T1000 (cell line): Measurements from ENCODE around the gene TMEM150A.
"Not testable (repeated sequence)": the region's sequence is repeated elsewhere in the genome, so short reads cannot be mapped to it uniquely, and the experiment has no call there.

Experiments used
- DNase-seq: peaks from one replicate; lab custom pipeline; 2025; ENCODE audit warnings: mixed read lengths; lab: John Stamatoyannopoulos, UW

The TMEM150A gene, protein sequence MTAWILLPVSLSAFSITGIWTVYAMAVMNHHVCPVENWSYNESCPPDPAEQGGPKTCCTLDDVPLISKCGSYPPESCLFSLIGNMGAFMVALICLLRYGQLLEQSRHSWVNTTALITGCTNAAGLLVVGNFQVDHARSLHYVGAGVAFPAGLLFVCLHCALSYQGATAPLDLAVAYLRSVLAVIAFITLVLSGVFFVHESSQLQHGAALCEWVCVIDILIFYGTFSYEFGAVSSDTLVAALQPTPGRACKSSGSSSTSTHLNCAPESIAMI

DNA sequence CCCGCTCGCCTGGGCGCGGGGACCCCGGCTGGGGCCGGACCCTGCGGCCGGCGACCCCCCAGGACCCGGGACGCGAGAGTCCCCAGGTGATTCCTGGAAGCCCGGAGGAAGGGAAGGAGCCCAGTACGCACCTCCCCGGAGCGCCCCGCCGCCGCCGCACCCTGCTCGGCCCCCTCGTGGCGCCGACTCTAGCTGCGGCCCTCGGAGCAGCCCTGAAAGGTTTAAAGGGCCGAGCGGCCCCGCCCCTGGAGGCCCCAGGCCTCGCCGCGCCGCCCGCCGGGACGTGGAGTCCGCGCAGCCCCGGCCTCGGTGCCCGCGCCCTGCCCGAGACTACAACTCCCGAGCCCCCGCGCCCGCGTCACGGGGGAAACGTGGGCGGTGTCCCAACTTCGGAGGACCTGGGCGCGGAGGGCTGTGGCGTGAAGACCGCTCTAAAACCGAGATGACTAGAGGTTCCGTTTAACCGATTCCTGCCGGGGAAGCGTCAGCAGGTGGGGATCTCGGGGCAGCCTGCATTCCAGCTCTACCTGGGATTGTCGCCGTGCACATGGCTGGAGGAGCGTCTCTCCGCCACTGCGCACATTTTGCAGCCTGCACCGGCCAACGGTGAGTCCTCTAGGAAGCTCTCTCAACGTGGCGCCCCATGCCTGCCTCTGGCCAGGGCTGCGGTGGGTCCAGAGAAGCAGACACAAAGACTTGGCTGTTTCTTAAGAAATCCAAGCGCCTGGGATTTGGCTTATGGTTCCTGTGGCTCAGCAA lies at the start of gene TMEM150A:
Gene TMEM150A (minus strand): TSS at position 223 of the 759 bp plus-strand sequence. CDS start 750 bp downstream, outside the sequence.
- peak; percentile 67 for DNase-seq

DNA sequence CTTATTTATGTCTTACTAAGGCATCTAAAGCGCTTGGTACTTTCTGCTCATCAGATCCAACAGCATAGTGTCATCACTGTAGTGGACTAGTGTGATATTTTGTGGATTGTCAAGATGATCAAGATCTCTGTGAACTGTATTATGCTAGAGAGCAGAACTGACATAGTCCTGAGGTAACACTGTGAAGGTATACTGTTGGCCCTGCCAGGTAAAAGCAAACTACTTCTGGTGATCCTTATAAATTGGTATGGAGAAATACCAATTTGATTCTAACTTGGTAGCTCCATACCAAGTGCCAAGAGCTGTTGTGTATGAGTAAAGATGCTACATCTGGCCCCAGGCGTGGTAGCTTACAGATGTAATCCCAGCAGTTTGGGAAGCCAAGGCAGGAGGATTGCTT lies 49.6 kb upstream of the TMEM150A start:
- DNase-seq: no peak

DNA sequence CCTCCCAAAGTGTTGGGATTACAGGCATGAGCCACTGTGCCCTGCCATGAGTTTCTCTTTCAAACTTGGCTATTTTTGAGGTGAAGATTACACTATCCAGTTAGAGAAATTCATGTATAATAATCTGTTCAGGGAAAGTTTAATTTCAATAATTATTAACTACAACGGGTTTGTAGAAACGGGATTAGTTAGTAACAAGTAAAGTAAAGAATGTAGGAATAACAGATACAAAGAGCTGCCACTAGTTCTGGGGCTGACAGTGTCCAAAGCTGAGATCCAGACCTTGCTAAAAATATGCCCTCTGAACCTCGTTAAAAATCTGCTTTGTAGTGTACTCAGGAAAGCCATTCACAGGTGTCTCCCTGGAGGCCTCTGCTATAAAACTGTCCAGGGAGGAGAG lies 48.6 kb upstream of the TMEM150A start:
- no peak for DNase-seq

DNA sequence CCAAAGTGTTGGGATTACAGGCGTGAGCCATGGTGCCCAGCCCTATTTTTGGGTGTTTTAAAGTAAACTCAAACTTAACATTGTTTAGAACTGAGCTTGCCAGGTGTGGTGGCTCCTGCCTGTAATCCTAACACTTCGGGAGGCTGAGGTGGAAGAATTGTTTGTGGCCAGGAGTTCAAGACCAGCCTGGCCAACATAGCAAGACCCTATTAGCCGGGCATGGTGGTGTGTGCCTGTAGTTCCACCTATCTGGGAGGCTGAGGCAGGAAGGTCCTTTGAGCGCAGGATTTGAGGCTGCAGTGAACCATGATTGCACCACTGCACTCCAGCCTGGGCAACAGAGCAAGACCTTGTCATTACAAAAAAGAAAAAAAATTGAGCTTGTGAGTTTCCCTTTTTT lies 48.0 kb upstream of the TMEM150A start:
- no peak for DNase-seq

DNA sequence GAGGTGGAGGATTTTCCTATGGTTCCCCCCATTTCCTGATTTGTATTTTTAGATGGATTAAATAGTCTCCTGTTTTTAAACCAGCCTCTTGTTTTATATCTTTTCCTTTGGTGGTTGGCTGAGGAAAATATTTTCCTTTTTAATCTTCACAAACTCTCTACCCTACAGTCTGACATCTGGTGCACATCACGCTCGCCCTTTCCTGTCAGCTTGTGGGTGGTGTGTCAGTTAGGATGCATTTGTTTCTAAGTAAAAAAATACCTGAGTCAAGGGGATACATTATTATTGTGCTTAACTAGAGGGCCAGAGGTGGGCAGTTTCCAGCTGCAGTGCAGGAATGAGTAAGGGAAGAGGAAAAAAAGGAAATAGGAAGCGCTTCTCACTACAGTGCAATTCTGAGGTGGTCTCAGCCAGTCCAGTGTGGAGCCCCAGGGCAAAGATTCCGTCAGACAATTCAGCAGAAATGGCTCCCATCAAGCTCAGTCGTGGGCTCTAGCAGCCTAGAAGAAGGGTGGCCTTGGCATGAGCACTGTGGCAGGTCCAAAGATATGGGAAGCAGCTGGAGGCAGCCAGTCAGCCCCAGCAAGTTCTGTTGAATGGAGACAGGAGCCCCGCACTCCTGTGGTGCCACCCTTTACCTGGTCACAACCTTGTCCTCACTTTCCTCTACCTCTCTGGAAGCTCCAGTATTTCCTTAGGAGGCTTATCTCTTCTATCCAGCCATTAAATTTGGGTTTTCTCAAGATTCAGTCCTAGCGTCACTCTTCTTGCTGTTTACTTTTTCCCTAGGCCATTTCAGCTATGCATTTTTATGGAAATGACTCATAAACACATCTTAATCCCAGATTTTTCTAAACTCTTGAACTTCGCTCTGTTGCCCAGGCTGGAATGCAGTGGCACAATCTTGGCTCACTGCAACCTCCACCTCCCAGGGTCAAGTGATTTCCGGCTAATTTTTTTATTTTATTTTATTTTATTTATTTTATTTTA lies 47.0 kb upstream of the TMEM150A start:
- no peak for DNase-seq

DNA sequence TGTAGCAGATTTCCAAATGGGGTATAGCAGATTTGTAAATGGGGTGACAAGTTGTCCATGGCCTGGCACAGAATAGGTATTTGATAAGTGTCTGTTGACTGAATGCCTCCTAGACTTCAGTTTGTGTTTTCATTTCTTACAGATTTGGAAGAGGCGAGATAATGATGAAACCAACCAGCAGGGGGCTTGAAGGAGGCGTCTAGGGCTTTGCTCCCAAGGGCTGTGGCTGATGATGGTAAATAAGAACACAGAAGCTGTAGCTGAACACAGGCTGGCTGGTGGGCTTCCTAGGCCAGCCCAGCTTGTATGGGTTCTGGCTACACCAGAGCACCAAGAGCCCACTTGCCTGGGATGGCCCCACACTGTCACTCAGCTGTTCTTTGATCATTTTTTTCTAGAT lies 46.1 kb upstream of the TMEM150A start:
- DNase-seq: no peak

DNA sequence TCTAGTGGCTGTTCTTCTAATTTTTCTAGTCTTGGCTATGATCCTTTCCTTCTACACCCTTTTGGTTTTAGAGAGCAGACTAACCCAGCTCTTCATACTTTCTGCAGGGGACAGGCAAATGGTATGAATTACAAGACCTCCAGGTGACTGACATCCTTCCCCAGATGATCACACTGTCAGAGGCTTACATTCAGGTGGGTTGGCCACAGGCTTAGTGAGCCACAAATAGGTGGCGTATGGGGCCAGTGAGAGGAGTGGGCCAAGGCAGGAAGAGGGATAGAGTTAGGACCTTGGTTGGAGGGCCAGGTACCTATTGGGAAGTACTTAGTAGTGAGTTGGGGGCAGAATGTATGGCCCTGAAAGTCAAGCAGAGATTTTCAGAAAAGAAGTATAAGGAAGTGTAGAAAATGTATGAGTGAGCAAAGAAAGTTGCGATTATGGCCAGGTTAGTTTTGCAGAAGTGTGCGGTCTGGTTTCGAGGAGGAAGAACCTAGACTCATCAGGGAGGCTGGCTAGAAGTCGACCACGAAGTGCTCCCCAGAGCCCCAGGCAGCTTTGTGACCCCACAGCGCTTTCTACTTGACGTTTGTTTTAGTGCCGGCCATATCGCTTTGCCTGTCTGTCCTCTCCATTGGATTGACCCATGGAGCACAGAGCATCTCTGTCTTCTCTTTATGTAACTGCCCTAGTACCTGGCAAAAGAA lies 45.5 kb upstream of the TMEM150A start:
- DNase-seq: no peak

DNA sequence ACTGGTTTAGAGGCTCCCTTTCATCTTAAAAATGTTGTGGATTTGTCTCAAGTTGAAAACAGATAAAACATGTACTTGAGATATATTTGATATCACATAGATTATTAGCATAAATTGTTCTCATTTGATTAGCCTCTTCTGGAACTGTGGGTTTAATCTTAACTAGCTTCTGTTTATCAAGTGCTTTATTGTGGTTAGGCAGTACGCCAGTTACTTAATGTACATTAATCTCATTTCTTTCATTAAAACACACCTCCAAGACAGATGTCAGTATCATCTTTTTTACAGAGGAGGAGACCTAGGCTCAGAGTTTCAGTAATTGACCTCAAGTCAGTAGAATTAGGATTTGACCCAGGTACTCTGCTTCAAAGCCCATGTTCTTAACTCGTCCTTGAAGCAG lies 43.7 kb upstream of the TMEM150A start:
- DNase-seq: no peak

DNA sequence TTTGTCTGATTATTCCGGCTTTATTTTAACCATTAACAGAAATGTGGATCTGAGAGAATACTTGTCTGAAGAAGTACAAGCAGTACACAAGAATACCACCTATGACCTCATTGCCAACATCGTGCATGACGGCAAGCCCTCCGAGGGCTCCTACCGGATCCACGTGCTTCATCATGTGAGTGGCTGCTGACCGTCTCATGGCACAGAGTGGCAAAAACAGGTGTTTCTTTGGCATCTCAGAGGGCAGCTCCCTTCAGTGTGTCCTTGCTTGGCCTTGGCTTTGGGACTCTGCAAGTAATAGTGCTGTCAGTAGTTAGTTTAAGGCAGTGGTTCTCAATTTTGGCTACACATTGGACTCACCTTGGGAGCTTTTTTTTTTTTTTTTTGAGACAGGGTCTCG lies 42.4 kb upstream of the TMEM150A start:
- no peak for DNase-seq

DNA sequence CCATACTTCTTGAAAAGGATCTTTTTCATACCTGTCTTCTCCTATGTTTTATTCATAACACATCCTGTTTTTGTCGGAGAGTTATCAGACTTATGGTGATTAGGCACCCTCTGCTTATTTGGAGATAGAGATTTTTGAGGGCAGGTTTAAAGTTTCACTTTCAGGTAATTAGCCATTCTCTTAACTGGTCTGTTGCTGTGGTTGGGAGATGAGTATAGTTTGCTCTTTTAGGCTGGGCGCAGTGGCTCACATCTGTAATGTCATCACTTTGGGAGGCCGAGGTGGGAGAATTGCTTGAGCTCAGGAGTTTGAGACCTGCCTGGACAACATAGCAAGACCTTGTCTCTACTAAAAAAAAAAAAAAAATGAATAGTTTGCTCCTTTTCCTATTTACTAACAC lies 40.2 kb upstream of the TMEM150A start:
- DNase-seq: no peak

DNA sequence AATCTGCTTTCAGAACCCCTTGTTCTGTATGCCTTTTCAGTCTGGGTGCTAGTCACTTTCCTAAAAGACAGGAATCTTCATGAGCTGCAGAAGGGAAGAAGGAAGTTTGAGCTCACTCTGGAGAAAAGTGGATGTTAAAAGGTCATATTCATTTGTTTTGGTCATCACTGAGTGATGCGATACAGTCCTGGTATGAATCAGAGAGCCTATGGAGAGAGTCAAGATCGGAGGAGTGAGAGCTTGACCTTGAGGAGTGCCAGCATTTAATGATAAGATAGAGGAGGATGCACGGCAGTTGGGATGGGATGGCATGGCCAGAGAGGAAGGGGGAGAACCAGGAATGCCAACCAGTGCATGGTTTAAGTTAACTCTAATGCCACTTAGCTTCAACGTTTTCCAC lies 33.1 kb upstream of the TMEM150A start:
- no peak for DNase-seq

DNA sequence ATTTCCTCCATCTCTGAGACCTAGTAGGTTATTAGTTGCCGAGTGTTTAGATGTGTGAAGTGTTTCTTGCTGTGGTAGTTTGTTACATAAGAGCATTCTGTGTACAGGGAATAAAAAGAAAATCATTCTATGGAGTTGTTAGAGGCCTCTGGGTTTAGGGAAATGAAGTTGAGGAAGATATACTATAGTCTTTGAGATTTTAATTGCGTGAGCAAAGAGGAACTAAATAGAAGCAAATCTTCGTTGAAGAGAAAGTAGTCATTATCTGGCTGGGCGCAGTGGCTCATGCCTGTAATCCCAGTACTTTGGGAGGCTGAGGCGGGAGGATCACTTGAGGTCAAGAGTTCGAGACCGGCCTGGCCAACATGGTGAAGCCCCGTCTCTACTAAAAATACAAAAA lies 32.5 kb upstream of the TMEM150A start:
- DNase-seq: no peak

DNA sequence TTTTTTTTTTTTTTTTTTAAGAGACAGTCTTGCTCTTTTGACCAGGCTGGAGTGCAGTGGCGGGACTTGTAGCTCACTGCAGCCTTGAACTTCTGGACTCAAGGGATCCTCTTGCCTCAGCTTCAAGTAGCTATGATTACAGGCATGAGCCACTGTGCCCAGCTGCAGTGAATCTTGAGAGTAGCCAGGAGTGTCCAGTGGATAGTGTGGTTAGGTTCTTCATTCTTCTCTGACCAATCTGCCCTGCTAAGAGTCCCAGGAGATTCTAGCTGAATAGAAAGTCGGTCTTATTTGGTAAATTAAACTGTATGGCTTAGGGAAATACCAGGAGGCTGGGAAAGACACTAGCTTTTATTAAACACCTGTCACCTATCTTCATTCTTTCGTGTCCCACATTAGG lies 28.8 kb upstream of the TMEM150A start:
- DNase-seq: no peak

DNA sequence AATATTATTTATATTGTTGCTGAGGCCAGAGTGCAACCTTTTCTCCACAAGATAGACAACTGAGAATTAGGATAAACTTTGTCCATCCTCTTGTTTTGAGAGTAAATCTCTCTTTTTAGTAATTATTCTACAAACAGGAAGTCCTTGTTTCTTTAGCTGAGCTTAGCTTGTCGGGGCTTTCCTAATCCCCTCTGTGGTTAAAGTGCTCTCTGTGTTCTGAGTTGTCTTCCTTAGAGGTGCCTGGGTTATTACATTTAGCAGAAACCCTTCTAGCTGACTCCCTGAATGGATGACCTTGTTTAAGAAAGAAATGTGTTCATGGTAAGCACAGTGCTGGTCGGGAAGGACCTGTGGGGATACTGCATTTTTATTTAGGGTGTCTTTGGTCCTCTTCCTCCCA lies 26.2 kb upstream of the TMEM150A start:
- no peak for DNase-seq

DNA sequence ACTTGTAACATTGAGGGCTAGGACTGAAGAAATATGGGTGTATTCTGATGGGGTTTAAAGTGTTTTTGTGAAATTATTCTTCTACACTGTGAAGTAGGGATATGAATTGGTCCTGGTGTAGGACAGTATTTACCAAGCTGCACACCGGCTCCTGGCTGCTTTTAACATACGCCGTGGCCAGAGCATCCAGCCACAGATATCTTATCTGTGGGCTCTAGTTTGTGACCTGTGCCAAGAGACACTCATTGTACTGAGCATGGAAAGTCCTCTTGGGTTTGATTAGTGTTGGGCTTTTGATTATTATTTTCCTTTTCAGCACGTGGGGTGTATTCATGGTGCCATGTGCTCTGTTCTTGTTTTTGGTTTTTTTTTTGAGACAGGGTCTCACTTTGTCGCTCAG lies 21.5 kb upstream of the TMEM150A start:
- no peak for DNase-seq

DNA sequence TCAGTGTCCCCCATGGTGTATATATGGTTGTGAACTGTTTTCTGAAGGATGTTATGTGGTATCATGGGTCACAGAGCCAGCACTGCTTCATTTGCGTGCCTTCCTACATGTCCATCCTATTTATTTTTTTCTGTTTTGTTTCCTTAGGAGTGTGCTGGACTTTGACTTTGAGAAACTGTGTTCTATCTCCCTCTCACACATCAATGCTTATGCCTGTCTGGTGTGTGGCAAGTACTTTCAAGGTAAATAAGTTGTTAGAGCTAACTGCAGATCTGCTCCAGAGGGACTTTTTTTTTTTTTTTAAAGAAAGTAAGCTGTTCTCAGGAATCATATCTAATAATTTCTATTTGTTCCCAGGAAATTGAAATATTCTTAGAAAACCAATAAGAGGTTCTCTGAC lies 18.8 kb upstream of the TMEM150A start:
- no peak for DNase-seq

DNA sequence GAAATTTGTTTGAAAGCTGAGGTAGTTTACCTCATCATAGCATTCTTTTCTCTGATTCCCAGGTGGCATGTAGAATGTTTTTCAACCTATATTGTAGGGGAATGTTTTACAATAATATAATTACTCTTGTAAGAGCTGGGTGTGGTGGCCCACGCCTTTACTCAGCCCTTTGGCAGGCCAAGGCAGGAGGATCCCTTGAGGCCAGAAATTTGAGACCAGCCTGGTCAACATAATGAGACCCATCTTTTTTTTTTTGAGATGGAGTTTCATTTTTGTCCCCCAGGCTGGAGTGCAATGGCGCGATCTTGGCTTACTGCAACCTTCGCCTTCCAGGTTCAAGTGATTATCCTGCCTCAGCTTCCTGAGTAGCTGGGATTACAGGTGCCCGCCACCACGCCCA lies 17.1 kb upstream of the TMEM150A start:
- DNase-seq: no peak

DNA sequence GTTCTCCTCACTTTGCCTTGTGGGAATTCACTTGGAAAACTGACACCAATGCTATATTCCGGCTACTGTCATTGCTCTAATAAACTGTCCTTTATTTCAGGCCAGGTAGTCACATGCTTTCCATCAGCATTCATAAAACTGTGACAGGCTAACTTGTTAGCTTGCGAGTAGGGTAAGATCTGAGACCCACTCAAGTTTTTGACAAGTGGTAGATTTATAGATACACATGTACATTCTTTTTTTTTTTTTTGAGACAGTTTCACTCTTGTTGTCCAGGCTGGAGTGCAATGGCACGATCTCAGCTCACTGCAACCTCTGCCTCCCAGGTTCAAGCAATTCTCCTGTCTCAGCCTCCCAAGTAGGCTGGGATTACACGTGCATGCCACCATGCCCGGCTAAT lies 15.2 kb upstream of the TMEM150A start:
- not testable (repeated sequence) for DNase-seq

DNA sequence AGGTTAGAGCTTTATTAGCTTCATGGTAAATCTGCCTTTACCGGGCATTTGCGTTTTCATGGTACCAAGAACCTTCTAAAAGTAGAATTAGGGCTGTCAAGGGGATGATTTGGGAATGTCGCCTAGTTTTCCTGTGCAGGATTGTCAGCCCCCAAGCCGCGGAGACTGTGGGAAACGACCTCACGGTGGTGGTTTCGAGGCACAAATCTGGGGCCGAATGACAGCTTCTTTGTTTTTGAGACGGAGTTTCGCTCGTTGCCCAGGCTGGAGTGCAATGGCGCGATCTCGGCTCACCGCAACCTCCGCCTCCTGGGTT lies 12.9 kb upstream of the TMEM150A start:
- no peak for DNase-seq

DNA sequence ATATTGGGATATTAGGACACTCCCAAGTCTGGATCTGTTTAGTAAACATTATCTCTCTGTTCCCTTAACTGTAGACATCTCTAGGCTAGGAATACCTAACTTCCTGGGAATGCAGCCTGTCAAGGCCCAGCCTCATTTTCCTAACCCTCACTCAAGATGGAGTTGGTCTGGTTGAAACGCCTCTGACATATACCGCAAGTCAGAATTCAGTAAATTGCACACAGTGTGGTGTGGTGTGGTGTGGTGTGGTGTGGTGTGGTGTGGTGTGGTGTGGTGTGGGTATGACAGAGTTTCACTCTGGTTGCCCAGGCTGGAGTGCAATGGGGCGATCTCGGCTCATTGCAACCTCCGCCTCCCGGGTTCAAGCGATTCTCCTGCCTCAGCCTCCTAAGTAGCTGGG lies 12.3 kb upstream of the TMEM150A start:
- not testable (repeated sequence) for DNase-seq

DNA sequence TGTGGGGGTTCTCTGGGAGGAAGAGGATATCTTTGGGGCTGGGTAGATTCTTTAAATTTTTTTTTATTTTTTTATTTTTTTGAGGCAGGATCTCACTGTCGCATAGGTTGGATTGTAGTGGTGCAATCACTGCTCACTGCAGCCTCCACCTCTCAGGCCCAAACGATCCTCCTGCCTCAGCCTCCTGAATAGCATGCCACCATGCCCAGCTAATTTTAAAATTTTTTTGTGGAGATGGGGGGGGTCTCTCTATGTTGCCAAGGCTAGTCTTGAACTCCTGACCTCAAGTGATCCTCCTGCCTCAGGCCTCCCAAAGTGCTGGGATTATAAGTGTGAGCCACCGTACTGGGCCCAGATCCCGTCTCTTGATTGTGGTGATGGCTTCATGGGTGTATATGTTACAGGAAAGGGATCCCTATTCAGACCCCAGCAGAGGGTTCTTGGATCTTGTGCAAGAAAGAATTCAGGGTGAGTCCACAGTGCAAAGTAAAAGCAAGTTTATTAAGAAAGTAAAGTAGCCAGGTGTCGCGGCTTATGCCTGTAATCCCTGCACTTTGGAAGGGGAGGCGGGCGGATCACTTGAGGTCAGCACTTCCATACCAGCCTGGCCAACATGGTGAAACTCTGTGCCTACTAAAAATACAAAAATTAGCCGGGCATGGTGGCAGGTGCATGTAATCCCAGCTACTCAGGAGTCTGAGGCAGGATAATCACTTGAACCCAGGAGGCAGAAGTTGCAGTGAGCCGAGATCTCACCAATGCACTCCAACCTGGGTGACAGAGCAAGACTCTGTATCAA lies 11.4 kb upstream of the TMEM150A start:
- DNase-seq: no peak
